T-helper 17 cell (primary cell): ENCODE measurements around the gene RAB30. TPM values are rescaled to one million over a fixed set of nuclear protein-coding genes. Genes with fewer than 3 reads are reported as not detected.

Experiments used
- ATAC-seq: fragments of 150-1000 bp; cut with Tn5 transposase; 2 replicates; pipeline ENCODE4 v1.10.0; 2021; ENCODE audit warnings: mild to moderate bottlenecking, moderate library complexity
- DNase-seq, 3 donors: peaks; one replicate each; pipeline versions ENCODE4 v3.0.0 to v3.0.0-alpha.2; 2020 to 2021
- H3K9me3 ChIP-seq: one replicate; pipeline ENCODE4 v1.7.0; 2013; ENCODE audit warnings: low read length, mild to moderate bottlenecking; ENCODE audit not compliant: control insufficient read depth, poor library complexity, severe bottlenecking
- H3K27ac Mint-ChIP-seq: one replicate; pipeline ENCODE4 v1.8.0; 2022; ENCODE audit warnings: mild to moderate bottlenecking, moderate library complexity, mixed read lengths
- H3K27me3 Mint-ChIP-seq: one replicate; pipeline ENCODE4 v1.8.0; 2022; ENCODE audit warnings: mixed read lengths
- H3K36me3 Mint-ChIP-seq: one replicate; pipeline ENCODE4 v1.8.0; 2022; ENCODE audit warnings: low read depth, mixed read lengths
- H3K4me1 Mint-ChIP-seq: one replicate; pipeline ENCODE4 v1.8.0; 2022; ENCODE audit warnings: mild to moderate bottlenecking, mixed read lengths
- H3K4me3 Mint-ChIP-seq: one replicate; pipeline ENCODE4 v1.8.0; 2022; ENCODE audit warnings: mild to moderate bottlenecking, moderate library complexity, mixed read lengths
- total RNA-seq, 4 donors: library from RNA in 2 of 4; stranded (reverse) in 2 of 4; gene quantifications; one replicate each; pipeline ENCODE4 v1.2.3 and lab custom pipeline; 2022 to 2026

RAB30 gene, protein sequence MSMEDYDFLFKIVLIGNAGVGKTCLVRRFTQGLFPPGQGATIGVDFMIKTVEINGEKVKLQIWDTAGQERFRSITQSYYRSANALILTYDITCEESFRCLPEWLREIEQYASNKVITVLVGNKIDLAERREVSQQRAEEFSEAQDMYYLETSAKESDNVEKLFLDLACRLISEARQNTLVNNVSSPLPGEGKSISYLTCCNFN
- total RNA-seq, result 10 to 100 TPM; 33.9 to 47.7 TPM
- 11.1 to 23.8 reads per million in 2 donors for total RNA-seq (lab: John Stamatoyannopoulos, UW)

GRCh38 chr11:83071567-83072349 is at the start of gene RAB30:
Gene RAB30, minus strand, starts transcription at chr11:83071897. Its CDS starts 74,581 bp downstream, at chr11:82997316.
- Mint-ChIP-seq H3K4me3 (no peak within 1 kb of the TSS), H3K36me3 (peaks cover 6% of the 10 kb centered on the region), H3K27me3 (no peaks in the 10 kb centered on the region), H3K4me1 (peaks cover 32% of the 10 kb centered on the region), H3K27ac (no peak within 1 kb of the TSS)
- peak; percentile 77 to 88 (median 86) for DNase-seq
- ATAC-seq, result peak; percentile 95
- H3K9me3 ChIP-seq, result no peaks in the 10 kb centered on the region

DNA sequence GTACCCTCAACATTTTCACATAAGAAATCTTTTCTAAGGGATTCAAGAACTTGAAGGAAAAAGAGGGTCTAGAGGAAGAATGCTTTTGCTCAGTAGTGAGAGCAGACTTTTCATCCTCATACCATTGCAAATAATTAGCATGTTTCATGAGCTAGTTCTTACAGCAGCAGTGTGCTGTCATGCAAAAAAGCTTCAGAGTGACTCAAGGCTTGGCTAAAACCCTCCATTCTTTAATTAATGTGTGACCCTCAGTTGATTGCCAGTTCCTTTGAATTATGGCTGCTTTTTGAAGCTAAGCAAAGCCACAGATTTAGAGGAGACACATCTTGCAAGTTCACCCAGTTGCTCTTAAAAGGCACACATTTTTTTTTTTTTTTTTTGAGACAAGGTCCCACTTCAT is 48.6 kb upstream of the RAB30 start:
- DNase-seq (no peak), ATAC-seq (no peak)
- Mint-ChIP-seq H3K27ac (peak overlapping the region; percentile 32), H3K4me1 (peaks cover 17% of the 10 kb centered on the region), H3K27me3 (no peaks in the 10 kb centered on the region), H3K36me3 (peaks cover 2% of the 10 kb centered on the region), H3K4me3 (no peak overlapping the region)
- H3K9me3 ChIP-seq, result no peaks in the 10 kb centered on the region

DNA sequence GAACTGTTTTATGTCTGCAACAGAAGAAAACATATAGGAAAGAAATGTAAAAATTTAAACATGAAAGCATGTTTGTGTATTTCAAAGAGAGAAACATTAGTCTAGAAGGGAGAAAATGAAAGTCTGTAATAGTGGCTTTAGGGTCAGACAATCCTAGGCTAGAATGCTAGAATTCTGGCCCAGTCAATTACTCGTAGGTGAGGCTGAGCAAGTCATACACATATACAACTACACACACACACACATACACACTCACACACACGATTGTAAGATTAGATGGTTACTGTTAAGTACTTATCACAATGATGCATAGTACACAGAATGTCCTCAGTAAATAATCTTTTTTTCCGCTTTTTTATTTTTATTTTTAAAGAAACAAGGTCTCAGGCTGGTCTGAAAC is 47.5 kb upstream of the RAB30 start:
- DNase-seq (no peak), ATAC-seq (no peak)
- peak overlapping the region; percentile 32 for H3K27ac Mint-ChIP-seq
- no peaks in the 10 kb centered on the region for H3K27me3 Mint-ChIP-seq
- no peak overlapping the region for H3K4me3 Mint-ChIP-seq
- no peaks in the 10 kb centered on the region for H3K9me3 ChIP-seq
- H3K36me3 Mint-ChIP-seq, result peaks cover 2% of the 10 kb centered on the region
- H3K4me1 Mint-ChIP-seq, result peaks cover 19% of the 10 kb centered on the region

DNA sequence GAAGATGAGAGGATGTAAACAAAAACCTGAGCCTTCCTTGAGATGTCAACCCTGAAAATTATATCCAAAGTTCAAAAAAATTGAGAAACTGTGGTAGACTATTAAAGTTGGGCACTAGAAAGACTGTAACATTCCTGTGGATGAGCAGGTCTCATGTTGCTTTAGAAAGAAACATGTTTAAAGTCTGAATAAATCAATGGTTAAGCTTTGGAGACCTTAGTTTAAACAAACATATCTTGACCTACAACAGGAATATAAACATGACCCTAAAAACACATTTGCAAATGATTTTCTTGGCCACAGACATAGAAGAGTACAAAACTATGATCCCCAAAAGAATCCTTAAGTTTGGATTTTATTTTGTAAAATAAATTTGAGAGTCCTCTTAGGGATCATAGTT is 47.1 kb upstream of the RAB30 start:
- peaks cover 2% of the 10 kb centered on the region for H3K36me3 Mint-ChIP-seq
- no peaks in the 10 kb centered on the region for H3K9me3 ChIP-seq
- peak overlapping the region; percentile 71 for H3K27ac Mint-ChIP-seq
- peaks cover 19% of the 10 kb centered on the region for H3K4me1 Mint-ChIP-seq
- H3K27me3 Mint-ChIP-seq, result no peaks in the 10 kb centered on the region
- no peak for ATAC-seq
- no peak for DNase-seq
- H3K4me3 Mint-ChIP-seq, result no peak overlapping the region

DNA sequence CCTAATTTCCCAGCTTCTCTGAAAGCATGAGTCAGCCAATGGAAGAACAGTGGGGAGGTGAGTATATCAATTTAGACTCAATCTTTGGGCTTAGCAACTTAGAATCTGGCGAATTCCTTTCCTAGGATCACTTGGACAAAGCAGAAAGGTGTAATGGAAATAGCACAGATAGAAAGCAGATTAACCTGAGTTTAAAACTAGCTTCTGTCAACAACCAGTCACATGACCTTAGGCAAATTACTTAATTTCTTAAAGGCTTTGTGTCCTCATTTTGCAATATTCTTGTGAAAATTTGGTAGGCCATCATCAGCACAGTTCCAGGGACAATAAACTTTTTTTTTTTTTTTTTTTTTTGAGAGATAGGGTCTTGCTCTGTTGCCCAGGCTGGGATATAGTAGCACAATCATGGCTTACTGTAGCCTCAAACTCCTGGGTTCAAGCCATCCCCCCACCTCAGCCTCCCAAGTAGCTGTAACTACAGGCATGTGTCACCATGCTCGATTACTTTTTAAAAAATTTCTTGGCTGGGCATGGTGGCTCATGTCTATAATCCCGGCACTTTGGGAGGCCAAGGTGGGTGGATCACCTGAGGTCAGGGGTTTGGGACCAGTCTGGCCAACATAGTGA is 44.4 kb upstream of the RAB30 start:
- Mint-ChIP-seq H3K36me3 (peaks cover 5% of the 10 kb centered on the region), H3K4me3 (peak overlapping the region; percentile 82), H3K27ac (peak overlapping the region; percentile 39), H3K27me3 (peaks cover 4% of the 10 kb centered on the region), H3K4me1 (peaks cover 6% of the 10 kb centered on the region)
- ATAC-seq, result no peak
- H3K9me3 ChIP-seq, result no peaks in the 10 kb centered on the region
- no peak for DNase-seq

- H3K9me3 ChIP-seq, result no peaks in the 10 kb centered on the region
- Mint-ChIP-seq H3K4me3 (no peak overlapping the region), H3K4me1 (peaks cover 6% of the 10 kb centered on the region), H3K27me3 (peaks cover 4% of the 10 kb centered on the region), H3K27ac (peak overlapping the region; percentile 39), H3K36me3 (peaks cover 5% of the 10 kb centered on the region)
- ATAC-seq (no peak), DNase-seq (no peak)
These were observed 43.9 kb upstream of the RAB30 start for GRCh38 chr11:83115551-83115950.

DNA sequence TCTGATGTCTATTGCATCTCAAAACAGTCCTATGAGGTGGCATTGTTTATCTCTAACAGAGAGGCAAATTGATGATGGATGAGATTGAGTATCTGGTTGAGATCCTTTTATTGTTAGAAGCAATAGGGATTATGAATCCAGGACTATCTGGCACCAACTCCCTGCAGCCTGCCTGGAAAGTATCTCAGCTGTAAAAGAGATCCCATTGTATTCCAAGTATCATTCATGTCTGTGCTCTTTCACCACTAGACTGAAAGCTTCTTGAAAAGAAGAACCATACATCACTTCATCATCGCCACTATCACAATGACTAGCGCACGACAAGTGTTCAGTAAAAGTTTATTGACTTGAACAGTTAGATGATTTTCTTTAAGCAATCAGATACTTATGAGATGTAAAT is 43.3 kb upstream of the RAB30 start:
- no peak overlapping the region for H3K4me3 Mint-ChIP-seq
- DNase-seq, result no peak

DNA sequence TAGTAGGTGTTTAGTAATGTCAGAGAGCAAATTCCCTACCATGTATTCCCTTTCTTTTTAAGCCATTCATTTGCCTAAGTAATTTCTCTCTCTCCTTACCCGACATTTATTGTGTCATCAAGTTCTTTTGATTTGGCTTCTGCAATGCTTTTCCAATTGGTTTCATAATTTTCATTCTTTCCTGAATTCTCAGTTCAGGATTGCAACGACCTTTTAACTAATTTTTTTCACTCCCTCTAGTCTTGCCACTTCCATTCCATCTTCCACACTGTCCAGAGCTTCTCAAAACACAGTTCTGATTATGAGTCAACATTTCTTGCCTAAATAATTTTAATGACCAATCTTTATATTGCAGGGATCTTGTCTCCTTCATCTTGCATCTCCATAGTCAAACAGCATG is 41.2 kb upstream of the RAB30 start:
- Mint-ChIP-seq H3K27ac (no peak overlapping the region), H3K27me3 (peaks cover 4% of the 10 kb centered on the region), H3K4me1 (peaks cover 4% of the 10 kb centered on the region), H3K4me3 (no peak overlapping the region), H3K36me3 (peaks cover 5% of the 10 kb centered on the region)
- no peaks in the 10 kb centered on the region for H3K9me3 ChIP-seq
- DNase-seq, result no peak
- ATAC-seq, result no peak

More for the DNA sequence above, 43.3 kb upstream of the RAB30 start:
- no peaks in the 10 kb centered on the region for H3K9me3 ChIP-seq
- H3K4me1 Mint-ChIP-seq, result peaks cover 6% of the 10 kb centered on the region
- no peak for ATAC-seq
- peaks cover 4% of the 10 kb centered on the region for H3K27me3 Mint-ChIP-seq
- peaks cover 5% of the 10 kb centered on the region for H3K36me3 Mint-ChIP-seq
- no peak overlapping the region for H3K27ac Mint-ChIP-seq

DNA sequence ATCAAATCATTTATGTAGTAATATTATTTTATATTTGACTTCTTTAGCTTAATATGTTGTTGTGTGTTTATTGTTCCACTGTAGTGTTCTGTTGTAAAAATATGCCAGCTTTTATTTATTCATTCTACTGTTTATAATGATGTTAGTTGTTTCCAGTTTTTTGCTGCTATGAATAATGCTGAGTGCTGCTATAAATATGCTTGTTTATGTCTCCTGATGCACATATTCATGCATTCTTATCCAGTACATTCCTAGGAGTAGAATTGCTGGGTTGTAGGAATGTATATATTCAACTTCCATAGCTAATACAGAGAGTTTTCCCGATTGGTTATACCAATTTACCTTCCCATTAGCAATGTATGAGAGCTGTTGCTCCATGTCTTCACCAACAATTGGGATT is 33.5 kb upstream of the RAB30 start:
- H3K27me3 Mint-ChIP-seq, result peaks cover 33% of the 10 kb centered on the region
- DNase-seq (no peak), ATAC-seq (no peak)
- no peak overlapping the region for H3K4me3 Mint-ChIP-seq
- no peak overlapping the region for H3K27ac Mint-ChIP-seq
- H3K9me3 ChIP-seq, result no peaks in the 10 kb centered on the region
- H3K36me3 Mint-ChIP-seq, result peaks cover 4% of the 10 kb centered on the region
- H3K4me1 Mint-ChIP-seq, result peaks cover 5% of the 10 kb centered on the region

GRCh38 chr11:83102834-83103233 is 31.1 kb upstream of the RAB30 start:
- H3K27ac Mint-ChIP-seq, result no peak overlapping the region
- ATAC-seq, result no peak
- H3K27me3 Mint-ChIP-seq, result peaks cover 33% of the 10 kb centered on the region
- no peaks in the 10 kb centered on the region for H3K9me3 ChIP-seq
- no peak overlapping the region for H3K4me3 Mint-ChIP-seq
- no peak for DNase-seq
- peaks cover 5% of the 10 kb centered on the region for H3K4me1 Mint-ChIP-seq
- peaks cover 4% of the 10 kb centered on the region for H3K36me3 Mint-ChIP-seq

- Mint-ChIP-seq H3K4me1 (no peaks in the 10 kb centered on the region), H3K27me3 (peaks cover 7% of the 10 kb centered on the region), H3K4me3 (no peak overlapping the region), H3K27ac (no peak overlapping the region), H3K36me3 (no peaks in the 10 kb centered on the region)
- no peaks in the 10 kb centered on the region for H3K9me3 ChIP-seq
- no peak for DNase-seq
- no peak for ATAC-seq
These were observed 25.9 kb upstream of the RAB30 start for GRCh38 chr11:83097429-83098075.

- H3K27ac Mint-ChIP-seq, result no peak overlapping the region
- ATAC-seq (no peak), DNase-seq (no peak)
- H3K4me3 Mint-ChIP-seq, result no peak overlapping the region
- H3K4me1 Mint-ChIP-seq, result peaks cover 14% of the 10 kb centered on the region
- H3K27me3 Mint-ChIP-seq, result no peaks in the 10 kb centered on the region
- H3K9me3 ChIP-seq, result no peaks in the 10 kb centered on the region
- H3K36me3 Mint-ChIP-seq, result no peaks in the 10 kb centered on the region
These were observed 21.9 kb upstream of the RAB30 start for GRCh38 chr11:83093634-83094033.
